Central memory CD4-positive, alpha-beta T cell (primary cell): ENCODE measurements around the gene HTR4.
A peak's percentile ranks its signal among the peaks of the same experiment; 100 is the strongest.
"Not testable (repeated sequence)": the region's sequence is repeated elsewhere in the genome, so short reads cannot be mapped to it uniquely, and the experiment has no call there.

ENCODE experiments used
- DNase-seq: peaks from one replicate; pipeline ENCODE4 v3.0.0; 2022

HTR4 gene

GRCh38 chr5:148529450-148529849 is 124.9 kb downstream of the HTR4 start:
- DNase-seq: not testable (repeated sequence)

- DNase-seq: no peak
Measured at GRCh38 chr5:148524721-148525120, 129.6 kb downstream of the HTR4 start.

- DNase-seq: no peak
Measured at GRCh38 chr5:148523139-148523538, 131.2 kb downstream of the HTR4 start.

- no peak for DNase-seq
Measured at GRCh38 chr5:148515460-148515859, 138.9 kb downstream of the HTR4 start.

GRCh38 chr5:148514344-148514743 is 140.0 kb downstream of the HTR4 start:
- no peak for DNase-seq

GRCh38 chr5:148512498-148512897 is 141.8 kb downstream of the HTR4 start:
- no peak for DNase-seq

- DNase-seq: no peak
Measured at GRCh38 chr5:148511810-148512347, 142.4 kb downstream of the HTR4 start.

- DNase-seq: no peak
Measured at GRCh38 chr5:148509893-148510292, 144.4 kb downstream of the HTR4 start.

- DNase-seq: no peak
Measured at GRCh38 chr5:148507648-148508047, 146.7 kb downstream of the HTR4 start.

- DNase-seq: no peak
Measured at GRCh38 chr5:148499452-148499851, 154.9 kb downstream of the HTR4 start.

- no peak for DNase-seq
Measured at GRCh38 chr5:148497757-148498156, 156.6 kb downstream of the HTR4 start.

- no peak for DNase-seq
Measured at GRCh38 chr5:148492351-148492750, 162.0 kb downstream of the HTR4 start.

GRCh38 chr5:148491793-148492184 is 162.5 kb downstream of the HTR4 start:
- no peak for DNase-seq

GRCh38 chr5:148491015-148491792 is 163.1 kb downstream of the HTR4 start:
- no peak for DNase-seq

GRCh38 chr5:148488757-148489156 is 165.6 kb downstream of the HTR4 start:
- no peak for DNase-seq

GRCh38 chr5:148486456-148486855 is 167.9 kb downstream of the HTR4 start:
- no peak for DNase-seq

- no peak for DNase-seq
Measured at GRCh38 chr5:148484651-148485050, 169.7 kb downstream of the HTR4 start.

- DNase-seq: no peak
Measured at GRCh38 chr5:148483750-148484149, 170.6 kb downstream of the HTR4 start.

- peak; percentile 30 for DNase-seq
Measured at GRCh38 chr5:148482697-148483462, 171.4 kb downstream of the HTR4 start.

GRCh38 chr5:148482196-148482595 is 172.1 kb downstream of the HTR4 start:
- DNase-seq: no peak

GRCh38 chr5:148477429-148477828 is 176.9 kb downstream of the HTR4 start:
- DNase-seq: no peak

GRCh38 chr5:148476302-148476701 is 178.0 kb downstream of the HTR4 start:
- DNase-seq: no peak

- DNase-seq: no peak
Measured at GRCh38 chr5:148474025-148474511, 180.3 kb downstream of the HTR4 start.

GRCh38 chr5:148471379-148471778 is 182.9 kb downstream of the HTR4 start:
- DNase-seq: no peak
